Heart left ventricle (tissue), 16 donors: ENCODE data around the gene PMF1. TPM values are rescaled to one million over a fixed set of nuclear protein-coding genes. Genes with fewer than 3 reads are reported as not detected.

Experiments
- ATAC-seq, 4 donors: fragments of 200-7000 bp; cut with Tn5 transposase; one replicate each; pipeline ENCODE4 v1.9.1; 2020 to 2022; ENCODE audit warnings: moderate library complexity in 4 of 4, mild to moderate bottlenecking in 3 of 4, moderate number of reproducible peaks in 1 of 4
- DNase-seq, 5 donors: peaks; one replicate each; pipeline ENCODE4 v3.0.0-alpha.2; 2020
- H3K27ac ChIP-seq, 12 donors: fragments of 200-600 bp; sonication (generic) in 4 of 12; one replicate each; pipeline versions ENCODE4 v1.5.0 to v1.8.0; 2016 to 2022; ENCODE audit warnings: mild to moderate bottlenecking in 2 of 12
- H3K27me3 ChIP-seq, 9 donors: fragments of 200-600 bp; sonication (generic) in 2 of 9; one replicate each; pipeline versions ENCODE4 v1.5.1 to v1.8.0; 2016 to 2022; ENCODE audit warnings: mild to moderate bottlenecking in 3 of 9
- H3K36me3 ChIP-seq, 9 donors: fragments of 200-600 bp; sonication (generic) in 2 of 9; one replicate each; pipeline versions ENCODE4 v1.5.0 to v1.8.0; 2018 to 2022; ENCODE audit warnings: mild to moderate bottlenecking in 2 of 9
- H3K4me1 ChIP-seq, 12 donors: fragments of 200-600 bp; sonication (generic) in 4 of 12; one replicate each; pipeline versions ENCODE4 v1.5.0 to v1.8.0; 2016 to 2022; ENCODE audit warnings: mild to moderate bottlenecking in 3 of 12
- H3K4me3 ChIP-seq, 12 donors: fragments of 200-600 bp; sonication (generic) in 4 of 12; one replicate each; pipeline versions ENCODE4 v1.5.0 to v1.8.0; 2017 to 2022; ENCODE audit warnings: mild to moderate bottlenecking in 9 of 12, moderate library complexity in 4 of 12
- H3K9me3 ChIP-seq, 12 donors: fragments of 200-600 bp; sonication (generic) in 4 of 12; one replicate each; pipeline versions ENCODE4 v1.5.0 to v1.8.0; 2016 to 2022; ENCODE audit warnings: mild to moderate bottlenecking in 1 of 12
- CTCF ChIP-seq, 12 donors: fragments of 200-600 bp; sonication (generic) in 4 of 12; IDR thresholded peaks; one replicate each; pipeline versions ENCODE4 v1.5.0 to v1.8.0; 2018 to 2022; ENCODE audit warnings: antibody characterized with exemption in 12 of 12, mild to moderate bottlenecking in 5 of 12
- POLR2A ChIP-seq, 2 donors: fragments of 450-650 bp; IDR thresholded peaks; one replicate each; pipeline ENCODE4 v1.6.1; 2017; ENCODE audit warnings: antibody characterized with exemption in 2 of 2, mild to moderate bottlenecking in 2 of 2, moderate library complexity in 2 of 2
- WGBS, 4 donors: extraction: QIAGEN DNeasy Blood & Tissue Kit in 2 of 4; methylation state at CpG; one replicate each; pipeline versions ENCODE4 v1.1.5 to v1.1.7; 2013 to 2018; 5-methylcytosine and 5-hydroxymethylcytosine counted together
- intact Hi-C, 10 donors: fragments of 100-400 bp; cut with DNase I; formaldehyde crosslinking; loops; one replicate each; pipeline versions ENCODE4 v1.11.1 to v1.14.2; 2022
- polyA plus RNA-seq, 2 donors: library from polyadenylated mRNA; stranded (reverse); fragments of 200-250 nt; gene quantifications; one replicate each; pipeline ENCODE4 v1.2.3, GENCODE V29; 2013
- total RNA-seq, 9 donors: library from RNA; depleted of rRNA in 2 of 9; stranded (reverse); fragments of >200 nt in 2 of 9; fragmentation: NEBNext Ultra II Directional in 3 of 9; extraction: Animal tissue kit (Norgen Biotek cat#: 25700) in 3 of 9; gene quantifications; one replicate each; pipeline versions ENCODE4 v1.1.0 to v1.2.4, GENCODE V29; 2016 to 2023
- donor health status: ischemic (EF 13 %, LVEDD 7.1; RV severe dilation, severe dysfunction).
- donor health status: healthy with polysubstance abuse.
- donor health status: DM: no; HTN: yes; CAD: no.
- donor health status: DM: no; HTN: no; CAD: no.
- donor health status: ischemic (EF 25% LVEDD 6.9; RV normal size, moderate dysfunction).
- donor health status: ischemic (EF 25% LVEDD 5.7; RV mildly dilated, moderate dysfunction).
- donor health status: healthy.
- donor health status: DM: yes; HTN: yes; CAD: no.
- donor health status: ischemic (EF 35%, LVEDD 5.7; RV mildly dilated, moderate dysfunction).
- donor health status: nonischemic (EF 11% LVEDD 7.7; RV severe dilation, severe dysfunction).
- donor health status: DM: yes; HTN: yes; CAD: no.
- donor health status: PGD.
- donor health status: ischemic (EF 29% LVEDD 5.4; RV normal size, mild dysfunction).
- donor health status: nonischemic (EF 23%, LVEDD 6.1; RV moderate dilation, normal function).

Gene PMF1
- total and polyA plus RNA-seq, 11 donors, result 57.8 to 122 (median 68.2) TPM

- no peak overlapping the region for H3K4me3 ChIP-seq
- WGBS, 4 donors, result 82 to 97% (median 93%) methylated on average over 7 to 9 of the region's 9 CpGs
- no peak for DNase-seq
- H3K36me3 ChIP-seq, result peaks cover 2 to 100% (median 96%) of the 10 kb centered on the region in 9 donors
- TF ChIP-seq POLR2A (IDR thresholded peaks at IDR 0.05) (no peak), CTCF (IDR thresholded peaks at IDR 0.05) (no peak)
- H3K9me3 ChIP-seq, result no peaks in the 10 kb centered on the region
- H3K27ac ChIP-seq, result no peak overlapping the region
- intact Hi-C loops, result no loop called here
- no peaks in the 10 kb centered on the region for H3K4me1 ChIP-seq
- no peak for ATAC-seq
- no peaks in the 10 kb centered on the region for H3K27me3 ChIP-seq
These were observed 50.5 kb downstream of the PMF1 start for GRCh38 chr1:156263288-156263655.

- no peak for DNase-seq
- no peaks in the 10 kb centered on the region for H3K9me3 ChIP-seq
- WGBS, 4 donors, result 75 to 86% (median 81%) methylated on average over 13 of the region's 13 CpGs
- no peaks in the 10 kb centered on the region for H3K27me3 ChIP-seq
- TF ChIP-seq CTCF (IDR thresholded peaks at IDR 0.05) (no peak), POLR2A (IDR thresholded peaks at IDR 0.05) (no peak)
- ATAC-seq, result no peak
- no peak overlapping the region for H3K4me3 ChIP-seq
- no peaks in the 10 kb centered on the region for H3K4me1 ChIP-seq
- peaks cover 2 to 100% (median 96%) of the 10 kb centered on the region in 9 donors for H3K36me3 ChIP-seq
- H3K27ac ChIP-seq, result no peak overlapping the region
- intact Hi-C loops, result no loop called here
These were observed 53.2 kb downstream of the PMF1 start for GRCh38 chr1:156266051-156266450.

GRCh38 chr1:156268336-156268735 is 55.5 kb downstream of the PMF1 start:
- Histone ChIP-seq H3K4me1 (no peaks in the 10 kb centered on the region), H3K27ac (no peak overlapping the region), H3K27me3 (no peaks in the 10 kb centered on the region), H3K36me3 (peaks cover 2 to 100% (median 96%) of the 10 kb centered on the region in 9 donors), H3K4me3 (no peak overlapping the region), H3K9me3 (no peaks in the 10 kb centered on the region)
- DNase-seq, result no peak
- ATAC-seq, result no peak
- TF ChIP-seq POLR2A (IDR thresholded peaks at IDR 0.05) (no peak), CTCF (IDR thresholded peaks at IDR 0.05) (no peak)
- intact Hi-C loops, result no loop called here
- 69 to 76% (median 70%) methylated on average over 4 of the region's 4 CpGs for WGBS, 4 donors

- DNase-seq (no peak), ATAC-seq (no peak)
- intact Hi-C loops, result no loop called here
- TF ChIP-seq POLR2A (IDR thresholded peaks at IDR 0.05) (no peak), CTCF (IDR thresholded peaks at IDR 0.05) (no peak)
- Histone ChIP-seq H3K9me3 (no peaks in the 10 kb centered on the region), H3K27ac (no peak overlapping the region), H3K4me1 (no peaks in the 10 kb centered on the region), H3K27me3 (no peaks in the 10 kb centered on the region), H3K4me3 (no peak overlapping the region), H3K36me3 (peaks cover 2 to 100% (median 99%) of the 10 kb centered on the region in 9 donors)
- 95 to 98% (median 95%) methylated on average over 3 of the region's 3 CpGs for WGBS, 4 donors
These were observed 57.5 kb downstream of the PMF1 start for GRCh38 chr1:156270314-156270713.
